ENCODE results near the gene GPC5.

Gene GPC5

GRCh38 chr13:92609376-92609775 lies 1211.0 kb downstream of the GPC5 start:
- Histone ChIP-seq H2BK15ac (ENCODE audit: low read depth, poor library complexity, severe bottlenecking) (no peak overlapping the region), H3K4ac (ENCODE audit: low read depth in 1 of 2, low read length in 2 of 2) (no peak overlapping the region), H3K9me3 (ENCODE audit: control insufficient read depth, low read length) (no peaks in the 10 kb centered on the region), H3K23ac (ENCODE audit: low read length in 2 of 2) (no peak overlapping the region), H3K27me3 (ENCODE audit: control insufficient read depth in 1 of 2, insufficient read depth in 1 of 2, low read length in 2 of 2) (no peaks in the 10 kb centered on the region), H3K4me2 (ENCODE audit: low read length, poor library complexity, severe bottlenecking) (no peak overlapping the region), H3K4me3 (ENCODE audit: insufficient read depth in 1 of 2, low read depth in 1 of 2, low read length in 2 of 2) (no peak overlapping the region), H3K36me3 (ENCODE audit: control insufficient read depth in 1 of 2, insufficient read depth in 2 of 2, low read depth in 1 of 2, low read length in 2 of 2) (no peaks in the 10 kb centered on the region), H2AFZ (ENCODE audit: low read depth, low read length) (no peak overlapping the region), H4K8ac (ENCODE audit: low read length) (no peak overlapping the region), H2BK5ac (ENCODE audit: low read depth, low read length, poor library complexity, severe bottlenecking) (no peak overlapping the region), H3K18ac (ENCODE audit: low read depth in 1 of 2, low read length in 2 of 2) (no peak overlapping the region), H3K9ac (ENCODE audit: low read length) (no peak overlapping the region), H3K27ac (ENCODE audit: low read length, poor library complexity, severe bottlenecking) (no peak overlapping the region), H3K79me1 (replicated peaks; ENCODE audit: low read length, poor library complexity, severe bottlenecking) (no peaks in the 10 kb centered on the region), H2BK12ac (ENCODE audit: low read length in 2 of 2) (no peak overlapping the region), H2BK120ac (ENCODE audit: low read depth, low read length) (no peak overlapping the region), H3K4me1 (ENCODE audit: control insufficient read depth, insufficient read depth, low read depth, low read length) (no peaks in the 10 kb centered on the region), H4K91ac (ENCODE audit: low read length) (no peak overlapping the region), H2AK5ac (ENCODE audit: low read length, severe bottlenecking) (no peak overlapping the region), H3K14ac (ENCODE audit: low read length in 2 of 2) (no peak overlapping the region)
- no peak for DNase-seq
- 91% methylated on average over 2 of the region's 2 CpGs for WGBS

- WGBS, result 97% methylated on average over 2 of the region's 3 CpGs
These were observed 1214.5 kb downstream of the GPC5 start for GRCh38 chr13:92612892-92613291.

GRCh38 chr13:92613921-92614320 lies 1215.5 kb downstream of the GPC5 start:
- Histone ChIP-seq H3K36me3 (ENCODE audit: control insufficient read depth in 1 of 2, insufficient read depth in 2 of 2, low read depth in 1 of 2, low read length in 2 of 2) (no peaks in the 10 kb centered on the region), H2AK5ac (ENCODE audit: low read length, severe bottlenecking) (no peak overlapping the region), H3K4me3 (ENCODE audit: insufficient read depth in 1 of 2, low read depth in 1 of 2, low read length in 2 of 2) (no peak overlapping the region), H3K4me2 (ENCODE audit: low read length, poor library complexity, severe bottlenecking) (no peak overlapping the region), H2BK5ac (ENCODE audit: low read depth, low read length, poor library complexity, severe bottlenecking) (no peak overlapping the region), H3K4me1 (ENCODE audit: control insufficient read depth, insufficient read depth, low read depth, low read length) (no peaks in the 10 kb centered on the region), H3K27me3 (ENCODE audit: control insufficient read depth in 1 of 2, insufficient read depth in 1 of 2, low read length in 2 of 2) (no peaks in the 10 kb centered on the region), H3K9me3 (ENCODE audit: control insufficient read depth, low read length) (no peaks in the 10 kb centered on the region), H2BK120ac (ENCODE audit: low read depth, low read length) (no peak overlapping the region), H3K18ac (ENCODE audit: low read depth in 1 of 2, low read length in 2 of 2) (no peak overlapping the region), H2AFZ (ENCODE audit: low read depth, low read length) (no peak overlapping the region), H3K27ac (ENCODE audit: low read length, poor library complexity, severe bottlenecking) (no peak overlapping the region), H2BK15ac (ENCODE audit: low read depth, poor library complexity, severe bottlenecking) (no peak overlapping the region), H3K23ac (ENCODE audit: low read length in 2 of 2) (no peak overlapping the region), H4K8ac (ENCODE audit: low read length) (no peak overlapping the region), H3K79me1 (replicated peaks; ENCODE audit: low read length, poor library complexity, severe bottlenecking) (no peaks in the 10 kb centered on the region), H4K91ac (ENCODE audit: low read length) (no peak overlapping the region), H2BK12ac (ENCODE audit: low read length in 2 of 2) (no peak overlapping the region), H3K9ac (ENCODE audit: low read length) (no peak overlapping the region), H3K14ac (ENCODE audit: low read length in 2 of 2) (no peak overlapping the region), H3K4ac (ENCODE audit: low read depth in 1 of 2, low read length in 2 of 2) (no peak overlapping the region)
- DNase-seq, result no peak

More at GRCh38 chr13:92612892-92613291, 1214.5 kb downstream of the GPC5 start:
- no peak overlapping the region for H2AK5ac ChIP-seq (ENCODE audit: low read length, severe bottlenecking)
- no peak overlapping the region for H4K91ac ChIP-seq (ENCODE audit: low read length)
- no peak overlapping the region for H4K8ac ChIP-seq (ENCODE audit: low read length)
- H3K36me3 ChIP-seq (ENCODE audit: control insufficient read depth in 1 of 2, insufficient read depth in 2 of 2, low read depth in 1 of 2, low read length in 2 of 2), result no peaks in the 10 kb centered on the region
- no peaks in the 10 kb centered on the region for H3K4me1 ChIP-seq (ENCODE audit: control insufficient read depth, insufficient read depth, low read depth, low read length)
- H3K27me3 ChIP-seq (ENCODE audit: control insufficient read depth in 1 of 2, insufficient read depth in 1 of 2, low read length in 2 of 2), result no peaks in the 10 kb centered on the region
- no peak overlapping the region for H2BK5ac ChIP-seq (ENCODE audit: low read depth, low read length, poor library complexity, severe bottlenecking)
- no peak overlapping the region for H3K4me2 ChIP-seq (ENCODE audit: low read length, poor library complexity, severe bottlenecking)
- no peak overlapping the region for H3K18ac ChIP-seq (ENCODE audit: low read depth in 1 of 2, low read length in 2 of 2)
- H2AFZ ChIP-seq (ENCODE audit: low read depth, low read length), result no peak overlapping the region
- no peak overlapping the region for H3K4me3 ChIP-seq (ENCODE audit: insufficient read depth in 1 of 2, low read depth in 1 of 2, low read length in 2 of 2)
- H3K9ac ChIP-seq (ENCODE audit: low read length), result no peak overlapping the region
- H2BK12ac ChIP-seq (ENCODE audit: low read length in 2 of 2), result no peak overlapping the region
- no peaks in the 10 kb centered on the region for H3K79me1 ChIP-seq (replicated peaks; ENCODE audit: low read length, poor library complexity, severe bottlenecking)
- no peak overlapping the region for H3K14ac ChIP-seq (ENCODE audit: low read length in 2 of 2)
- no peak overlapping the region for H2BK120ac ChIP-seq (ENCODE audit: low read depth, low read length)
- DNase-seq, result no peak
- H3K27ac ChIP-seq (ENCODE audit: low read length, poor library complexity, severe bottlenecking), result no peak overlapping the region
- H3K4ac ChIP-seq (ENCODE audit: low read depth in 1 of 2, low read length in 2 of 2), result no peak overlapping the region
- H2BK15ac ChIP-seq (ENCODE audit: low read depth, poor library complexity, severe bottlenecking), result no peak overlapping the region
- no peak overlapping the region for H3K23ac ChIP-seq (ENCODE audit: low read length in 2 of 2)
- no peaks in the 10 kb centered on the region for H3K9me3 ChIP-seq (ENCODE audit: control insufficient read depth, low read length)

- 84% methylated on average over 3 of the region's 5 CpGs for WGBS
- Histone ChIP-seq H4K91ac (ENCODE audit: low read length) (no peak overlapping the region), H3K9ac (ENCODE audit: low read length) (no peak overlapping the region), H3K27me3 (ENCODE audit: control insufficient read depth in 1 of 2, insufficient read depth in 1 of 2, low read length in 2 of 2) (no peaks in the 10 kb centered on the region), H2AFZ (ENCODE audit: low read depth, low read length) (no peak overlapping the region), H3K4ac (ENCODE audit: low read depth in 1 of 2, low read length in 2 of 2) (no peak overlapping the region), H3K27ac (ENCODE audit: low read length, poor library complexity, severe bottlenecking) (no peak overlapping the region), H3K4me2 (ENCODE audit: low read length, poor library complexity, severe bottlenecking) (no peak overlapping the region), H3K79me1 (replicated peaks; ENCODE audit: low read length, poor library complexity, severe bottlenecking) (no peaks in the 10 kb centered on the region), H2BK12ac (ENCODE audit: low read length in 2 of 2) (no peak overlapping the region), H3K4me3 (ENCODE audit: insufficient read depth in 1 of 2, low read depth in 1 of 2, low read length in 2 of 2) (no peak overlapping the region), H3K18ac (ENCODE audit: low read depth in 1 of 2, low read length in 2 of 2) (no peak overlapping the region), H3K23ac (ENCODE audit: low read length in 2 of 2) (no peak overlapping the region), H2BK15ac (ENCODE audit: low read depth, poor library complexity, severe bottlenecking) (no peak overlapping the region), H3K36me3 (ENCODE audit: control insufficient read depth in 1 of 2, insufficient read depth in 2 of 2, low read depth in 1 of 2, low read length in 2 of 2) (no peaks in the 10 kb centered on the region), H2AK5ac (ENCODE audit: low read length, severe bottlenecking) (no peak overlapping the region), H4K8ac (ENCODE audit: low read length) (no peak overlapping the region), H2BK5ac (ENCODE audit: low read depth, low read length, poor library complexity, severe bottlenecking) (no peak overlapping the region), H3K9me3 (ENCODE audit: control insufficient read depth, low read length) (no peaks in the 10 kb centered on the region), H2BK120ac (ENCODE audit: low read depth, low read length) (no peak overlapping the region), H3K14ac (ENCODE audit: low read length in 2 of 2) (no peak overlapping the region), H3K4me1 (ENCODE audit: control insufficient read depth, insufficient read depth, low read depth, low read length) (no peaks in the 10 kb centered on the region)
- DNase-seq, result no peak
These were observed 1223.6 kb downstream of the GPC5 start for GRCh38 chr13:92621985-92622384.
